GM23338 (cell line): ENCODE measurements around the gene CA7. TPM values are rescaled to one million over a fixed set of nuclear protein-coding genes. Genes with fewer than 3 reads are reported as not detected.

ENCODE experiments used
- ATAC-seq: fragments of 200-7000 bp; cut with Tn5 transposase; 3 replicates; pipeline ENCODE4 v1.9.1; 2020
- DNase-seq: peaks from one replicate; pipeline ENCODE4 v3.0.0-alpha.2; 2015; ENCODE audit warnings: low spot score
- H2AFZ ChIP-seq: fragments of 200-600 bp; sonication (generic); 2 replicates; pipeline ENCODE4 v1.8.0; 2016; ENCODE audit warnings: antibody characterized with exemption, mild to moderate bottlenecking, moderate library complexity
- H3F3A ChIP-seq: fragments of 200-600 bp; sonication (generic); replicated peaks from 2 replicates; pipeline ENCODE4 v1.8.0; 2017; ENCODE audit warnings: antibody characterized with exemption, mixed run types, low read depth
- H3K27ac ChIP-seq: fragments of 200-600 bp; sonication (generic); 2 replicates; pipeline ENCODE4 v1.6.1; 2016; ENCODE audit warnings: low read depth
- H3K27me3 ChIP-seq: fragments of 200-600 bp; sonication (generic); 2 replicates; pipeline ENCODE4 v1.8.0; 2016; ENCODE audit warnings: mild to moderate bottlenecking, mixed run types, moderate library complexity; ENCODE audit not compliant: insufficient read depth
- H3K36me3 ChIP-seq: fragments of 200-600 bp; sonication (generic); 2 replicates; pipeline ENCODE4 v1.8.0; 2016; ENCODE audit warnings: mild to moderate bottlenecking; ENCODE audit not compliant: insufficient read depth
- H3K4me1 ChIP-seq: fragments of 200-600 bp; sonication (generic); 2 replicates; pipeline ENCODE4 v1.8.0; 2016; ENCODE audit warnings: mild to moderate bottlenecking, moderate library complexity; ENCODE audit not compliant: insufficient read depth
- H3K4me2 ChIP-seq: fragments of 200-600 bp; sonication (generic); 2 replicates; pipeline ENCODE4 v1.7.1; 2017; ENCODE audit warnings: mixed run types
- H3K4me3 ChIP-seq: fragments of 200-600 bp; sonication (generic); 2 replicates; pipeline ENCODE4 v1.6.1; 2016; ENCODE audit warnings: mixed run types
- H3K79me2 ChIP-seq: fragments of 200-600 bp; sonication (generic); replicated peaks from 2 replicates; pipeline ENCODE4 v1.8.0; 2017; ENCODE audit warnings: mild to moderate bottlenecking; ENCODE audit not compliant: insufficient read depth
- H3K9me2 ChIP-seq: fragments of 200-600 bp; sonication (generic); 2 replicates; pipeline ENCODE4 v1.8.0; 2017; ENCODE audit not compliant: insufficient read depth
- H4K20me1 ChIP-seq: fragments of 200-600 bp; sonication (generic); replicated peaks from 2 replicates; pipeline ENCODE4 v1.8.0; 2017; ENCODE audit warnings: mild to moderate bottlenecking; ENCODE audit not compliant: insufficient read depth
- H3K27ac Mint-ChIP-seq: 2 replicates; pipeline ENCODE4 v1.8.0; 2020; ENCODE audit warnings: inconsistent platforms, mild to moderate bottlenecking, moderate library complexity, mixed read lengths
- H3K27me3 Mint-ChIP-seq: 3 replicates; pipeline ENCODE4 v1.8.0; 2022; ENCODE audit warnings: low read depth, mild to moderate bottlenecking, moderate library complexity, mixed read lengths, inconsistent platforms; ENCODE audit not compliant: insufficient read depth, poor library complexity
- H3K36me3 Mint-ChIP-seq: 3 replicates; pipeline ENCODE4 v1.8.0; 2021; ENCODE audit warnings: low read depth, mild to moderate bottlenecking, inconsistent platforms, moderate library complexity, mixed read lengths
- H3K4me1 Mint-ChIP-seq: 3 replicates; pipeline ENCODE4 v1.8.0; 2020; ENCODE audit warnings: mild to moderate bottlenecking, inconsistent platforms, mixed read lengths
- H3K4me3 Mint-ChIP-seq: 3 replicates; pipeline ENCODE4 v1.8.0; 2021; ENCODE audit warnings: moderate library complexity, mild to moderate bottlenecking, inconsistent platforms, mixed read lengths
- H3K9me3 Mint-ChIP-seq: 3 replicates; pipeline ENCODE4 v1.8.0; 2020; ENCODE audit warnings: moderate library complexity, mild to moderate bottlenecking, inconsistent platforms, mixed read lengths
- CREB1 ChIP-seq: fragments of 250-450 bp; sonication (Bioruptor Pico); IDR thresholded peaks from 2 replicates; pipeline ENCODE4 v1.5.0; 2020; ENCODE audit warnings: low read depth, mild to moderate bottlenecking, moderate library complexity
- EZH2 ChIP-seq: fragments of 200-600 bp; sonication (generic); IDR thresholded peaks from one replicate; pipeline ENCODE4 v1.8.0; 2017; ENCODE audit warnings: antibody characterized with exemption, mild to moderate bottlenecking, low read depth; ENCODE audit not compliant: unreplicated experiment
- EZH2phosphoT487 ChIP-seq: fragments of 200-600 bp; sonication (generic); IDR thresholded peaks from one replicate; pipeline ENCODE4 v1.8.1; 2018; ENCODE audit warnings: antibody characterized with exemption; ENCODE audit not compliant: unreplicated experiment
- JUNB ChIP-seq: IDR thresholded peaks from one replicate; pipeline ENCODE4 v1.6.1; 2016; ENCODE audit warnings: antibody characterized with exemption; ENCODE audit not compliant: unreplicated experiment
- NANOG ChIP-seq: IDR thresholded peaks from 2 replicates; pipeline ENCODE4 v1.6.1; 2016; ENCODE audit warnings: antibody characterized with exemption, borderline replicate concordance
- POLR2AphosphoS5 ChIP-seq: IDR thresholded peaks from 2 replicates; pipeline ENCODE4 v1.6.1; 2016; ENCODE audit warnings: antibody characterized with exemption, low read depth
- STAT1 ChIP-seq: IDR thresholded peaks from one replicate; pipeline ENCODE4 v1.6.1; 2016; ENCODE audit warnings: antibody characterized with exemption; ENCODE audit not compliant: unreplicated experiment
- ZNF114 ChIP-seq: fragments of 250-450 bp; sonication (Bioruptor Pico); IDR thresholded peaks from 2 replicates; pipeline ENCODE4 v1.5.0; 2020; ENCODE audit warnings: mild to moderate bottlenecking, moderate library complexity
- ZNF331 ChIP-seq: fragments of 250-450 bp; sonication (Bioruptor Pico); IDR thresholded peaks from 2 replicates; pipeline ENCODE4 v1.5.0; 2020; ENCODE audit warnings: low read depth, mild to moderate bottlenecking, moderate library complexity
- polyA plus RNA-seq: library from polyadenylated mRNA; unstranded; fragments of >200 nt; fragmentation: Nextera tagmentation; extraction: Ambion mirVana; gene quantifications from 2 replicates; pipeline ENCODE4 v1.2.1, GENCODE V29; 2016
- total RNA-seq: library from RNA; depleted of rRNA; stranded (reverse); fragments of >200 nt; shearing (Covaris generic); gene quantifications from 2 replicates; pipeline ENCODE4 v1.2.3, GENCODE V29; 2014
- TF ChIP-seq, protein P1 (sequence below), 2 experiments: fragments of 200-600 bp in 1 of 2; sonication (generic) in 1 of 2; conservative IDR thresholded peaks; 2 replicates each; pipeline versions ENCODE4 v1.5.1 to v1.6.1; 2016 to 2017; ENCODE audit warnings: antibody characterized with exemption in 2 of 2, low read depth in 2 of 2, mild to moderate bottlenecking in 2 of 2, moderate library complexity in 1 of 2
- TF ChIP-seq, protein P2 (sequence below): IDR thresholded peaks from one replicate; pipeline ENCODE4 v1.6.1; 2018; ENCODE audit warnings: antibody characterized with exemption; ENCODE audit not compliant: unreplicated experiment
- TF ChIP-seq, protein P3 (sequence below): IDR thresholded peaks from 2 replicates; pipeline ENCODE4 v1.6.1; 2016; ENCODE audit warnings: antibody characterized with exemption

The CA7 gene
- total and polyA plus RNA-seq, 2 experiments from 2014 or later, result 2.1 to 2.8 TPM

DNA sequence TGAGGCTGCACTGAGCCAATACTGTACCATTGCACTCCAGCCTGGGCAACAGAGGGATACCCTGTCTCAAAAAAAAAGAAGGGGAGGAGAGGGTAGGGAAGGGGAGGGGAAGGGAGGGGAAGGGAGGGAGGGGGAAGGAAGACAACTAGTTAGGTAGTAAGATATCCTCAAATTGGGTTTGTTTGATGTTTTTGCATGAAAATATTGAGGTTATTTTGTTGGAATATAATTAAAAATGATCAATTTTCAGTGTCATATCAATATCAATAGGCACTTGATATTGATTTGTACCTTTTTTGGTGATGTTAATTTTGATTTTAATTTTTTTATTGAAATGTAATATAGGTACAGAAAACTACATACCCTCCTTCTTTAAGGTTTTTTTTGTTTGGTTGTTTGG, 19.5 kb downstream of the CA7 start (continued):
- TF ChIP-seq, protein P1, sequence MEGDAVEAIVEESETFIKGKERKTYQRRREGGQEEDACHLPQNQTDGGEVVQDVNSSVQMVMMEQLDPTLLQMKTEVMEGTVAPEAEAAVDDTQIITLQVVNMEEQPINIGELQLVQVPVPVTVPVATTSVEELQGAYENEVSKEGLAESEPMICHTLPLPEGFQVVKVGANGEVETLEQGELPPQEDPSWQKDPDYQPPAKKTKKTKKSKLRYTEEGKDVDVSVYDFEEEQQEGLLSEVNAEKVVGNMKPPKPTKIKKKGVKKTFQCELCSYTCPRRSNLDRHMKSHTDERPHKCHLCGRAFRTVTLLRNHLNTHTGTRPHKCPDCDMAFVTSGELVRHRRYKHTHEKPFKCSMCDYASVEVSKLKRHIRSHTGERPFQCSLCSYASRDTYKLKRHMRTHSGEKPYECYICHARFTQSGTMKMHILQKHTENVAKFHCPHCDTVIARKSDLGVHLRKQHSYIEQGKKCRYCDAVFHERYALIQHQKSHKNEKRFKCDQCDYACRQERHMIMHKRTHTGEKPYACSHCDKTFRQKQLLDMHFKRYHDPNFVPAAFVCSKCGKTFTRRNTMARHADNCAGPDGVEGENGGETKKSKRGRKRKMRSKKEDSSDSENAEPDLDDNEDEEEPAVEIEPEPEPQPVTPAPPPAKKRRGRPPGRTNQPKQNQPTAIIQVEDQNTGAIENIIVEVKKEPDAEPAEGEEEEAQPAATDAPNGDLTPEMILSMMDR (conservative IDR thresholded peaks at IDR 0.05; ENCODE audit: low read depth in 2 of 2), result no peak
- TF ChIP-seq JUNB (no peak), EZH2 (no peak), POLR2AphosphoS5 (no peak), EZH2phosphoT487 (no peak), NANOG (no peak), STAT1 (no peak), CREB1 (CRISPR knock-in tag) (no peak)

DNA sequence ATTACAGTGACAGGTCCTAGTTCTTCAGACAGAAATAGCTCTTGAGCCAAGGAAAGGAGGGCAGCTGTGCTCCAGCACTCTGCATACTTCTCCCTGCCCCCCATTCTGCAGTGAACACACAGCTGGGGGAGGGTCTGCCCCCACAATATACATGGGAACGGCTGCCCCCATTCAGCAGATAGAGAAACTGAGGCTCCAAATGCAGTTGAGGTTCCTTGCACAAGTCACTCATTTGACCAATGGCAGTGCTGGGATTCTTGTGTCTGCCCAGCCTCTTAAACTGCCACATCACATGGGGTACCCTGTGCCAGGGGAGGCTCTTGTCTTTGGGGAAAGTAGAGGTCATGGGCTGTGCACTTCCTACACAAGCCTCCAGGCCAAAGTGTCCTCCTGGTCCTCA, 25.2 kb downstream of the CA7 start:
- no peaks in the 10 kb centered on the region for H3K9me3 Mint-ChIP-seq
- Histone ChIP-seq H2AFZ (no peak overlapping the region), H3K27me3 (no peaks in the 10 kb centered on the region), H3K9me2 (no peaks in the 10 kb centered on the region), H3K4me1 (no peaks in the 10 kb centered on the region), H3K27ac (no peak overlapping the region), H3K36me3 (no peaks in the 10 kb centered on the region), H3K4me2 (no peak overlapping the region), H3F3A (peaks cover 9% of the 10 kb centered on the region; the same call in 1 of the 2 replicates), H3K4me3 (no peak overlapping the region), H3K79me2 (no peaks in the 10 kb centered on the region), H4K20me1 (no peaks in the 10 kb centered on the region)
- peaks cover 10% of the 10 kb centered on the region for H3K4me1 Mint-ChIP-seq
- DNase-seq (no peak), ATAC-seq (no peak)
- H3K36me3 Mint-ChIP-seq, result no peaks in the 10 kb centered on the region
- H3K27me3 Mint-ChIP-seq, result peaks cover 9% of the 10 kb centered on the region
- no peak overlapping the region for H3K27ac Mint-ChIP-seq
- H3K4me3 Mint-ChIP-seq, result no peak overlapping the region
- TF ChIP-seq CREB1 (CRISPR knock-in tag), result no peak
- no peak for TF ChIP-seq POLR2AphosphoS5
- TF ChIP-seq ZNF331 (CRISPR knock-in tag), result no peak
- TF ChIP-seq STAT1, result no peak
- TF ChIP-seq, protein P1 (conservative IDR thresholded peaks at IDR 0.05; ENCODE audit: low read depth in 2 of 2), result no peak
- TF ChIP-seq, protein P2, sequence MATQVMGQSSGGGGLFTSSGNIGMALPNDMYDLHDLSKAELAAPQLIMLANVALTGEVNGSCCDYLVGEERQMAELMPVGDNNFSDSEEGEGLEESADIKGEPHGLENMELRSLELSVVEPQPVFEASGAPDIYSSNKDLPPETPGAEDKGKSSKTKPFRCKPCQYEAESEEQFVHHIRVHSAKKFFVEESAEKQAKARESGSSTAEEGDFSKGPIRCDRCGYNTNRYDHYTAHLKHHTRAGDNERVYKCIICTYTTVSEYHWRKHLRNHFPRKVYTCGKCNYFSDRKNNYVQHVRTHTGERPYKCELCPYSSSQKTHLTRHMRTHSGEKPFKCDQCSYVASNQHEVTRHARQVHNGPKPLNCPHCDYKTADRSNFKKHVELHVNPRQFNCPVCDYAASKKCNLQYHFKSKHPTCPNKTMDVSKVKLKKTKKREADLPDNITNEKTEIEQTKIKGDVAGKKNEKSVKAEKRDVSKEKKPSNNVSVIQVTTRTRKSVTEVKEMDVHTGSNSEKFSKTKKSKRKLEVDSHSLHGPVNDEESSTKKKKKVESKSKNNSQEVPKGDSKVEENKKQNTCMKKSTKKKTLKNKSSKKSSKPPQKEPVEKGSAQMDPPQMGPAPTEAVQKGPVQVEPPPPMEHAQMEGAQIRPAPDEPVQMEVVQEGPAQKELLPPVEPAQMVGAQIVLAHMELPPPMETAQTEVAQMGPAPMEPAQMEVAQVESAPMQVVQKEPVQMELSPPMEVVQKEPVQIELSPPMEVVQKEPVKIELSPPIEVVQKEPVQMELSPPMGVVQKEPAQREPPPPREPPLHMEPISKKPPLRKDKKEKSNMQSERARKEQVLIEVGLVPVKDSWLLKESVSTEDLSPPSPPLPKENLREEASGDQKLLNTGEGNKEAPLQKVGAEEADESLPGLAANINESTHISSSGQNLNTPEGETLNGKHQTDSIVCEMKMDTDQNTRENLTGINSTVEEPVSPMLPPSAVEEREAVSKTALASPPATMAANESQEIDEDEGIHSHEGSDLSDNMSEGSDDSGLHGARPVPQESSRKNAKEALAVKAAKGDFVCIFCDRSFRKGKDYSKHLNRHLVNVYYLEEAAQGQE, result no peak
- TF ChIP-seq JUNB, result no peak
- TF ChIP-seq NANOG, result no peak
- TF ChIP-seq, protein P3, sequence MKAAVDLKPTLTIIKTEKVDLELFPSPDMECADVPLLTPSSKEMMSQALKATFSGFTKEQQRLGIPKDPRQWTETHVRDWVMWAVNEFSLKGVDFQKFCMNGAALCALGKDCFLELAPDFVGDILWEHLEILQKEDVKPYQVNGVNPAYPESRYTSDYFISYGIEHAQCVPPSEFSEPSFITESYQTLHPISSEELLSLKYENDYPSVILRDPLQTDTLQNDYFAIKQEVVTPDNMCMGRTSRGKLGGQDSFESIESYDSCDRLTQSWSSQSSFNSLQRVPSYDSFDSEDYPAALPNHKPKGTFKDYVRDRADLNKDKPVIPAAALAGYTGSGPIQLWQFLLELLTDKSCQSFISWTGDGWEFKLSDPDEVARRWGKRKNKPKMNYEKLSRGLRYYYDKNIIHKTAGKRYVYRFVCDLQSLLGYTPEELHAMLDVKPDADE, result no peak
- TF ChIP-seq ZNF114, result no peak
